GM21737 (cell line): Measurements from ENCODE around the gene GAL3ST2.
A peak's percentile ranks its signal among the peaks of the same experiment; 100 is the strongest.
"Not testable (repeated sequence)": the region's sequence is repeated elsewhere in the genome, so short reads cannot be mapped to it uniquely, and the experiment has no call there.

ENCODE experiments used
- ATAC-seq: cut with Tn5 transposase; IDR thresholded peaks from one replicate; pipeline ENCODE4 v1.9.1; 2021; ENCODE audit warnings: mild to moderate bottlenecking, moderate library complexity; ENCODE audit not compliant: unreplicated experiment

The GAL3ST2 gene

GRCh38 chr2:241791385-241791784 lies 14.8 kb downstream of the GAL3ST2 start:
- not testable (repeated sequence) for ATAC-seq

GRCh38 chr2:241793385-241793784 lies 16.8 kb downstream of the GAL3ST2 start:
- ATAC-seq, result no peak

GRCh38 chr2:241794250-241794823 lies 17.7 kb downstream of the GAL3ST2 start:
- no peak for ATAC-seq

- no peak for ATAC-seq
Measured at GRCh38 chr2:241795021-241795999, 18.7 kb downstream of the GAL3ST2 start.

GRCh38 chr2:241796209-241796608 lies 19.6 kb downstream of the GAL3ST2 start:
- no peak for ATAC-seq

- no peak for ATAC-seq
Measured at GRCh38 chr2:241796610-241797138, 20.1 kb downstream of the GAL3ST2 start.

GRCh38 chr2:241797441-241798080 lies 20.9 kb downstream of the GAL3ST2 start:
- no peak for ATAC-seq

- ATAC-seq, result no peak
Measured at GRCh38 chr2:241798081-241798630, 21.5 kb downstream of the GAL3ST2 start.

- ATAC-seq, result no peak
Measured at GRCh38 chr2:241798631-241799521, 22.3 kb downstream of the GAL3ST2 start.

GRCh38 chr2:241799522-241800197 lies 23.0 kb downstream of the GAL3ST2 start:
- no peak for ATAC-seq

- ATAC-seq, result not testable (repeated sequence)
Measured at GRCh38 chr2:241800198-241800903, 23.7 kb downstream of the GAL3ST2 start.

- ATAC-seq, result no peak
Measured at GRCh38 chr2:241801611-241802420, 25.2 kb downstream of the GAL3ST2 start.

- ATAC-seq, result no peak
Measured at GRCh38 chr2:241802421-241803318, 26.0 kb downstream of the GAL3ST2 start.

GRCh38 chr2:241803387-241804325 lies 27.0 kb downstream of the GAL3ST2 start:
- ATAC-seq, result peak; percentile 47

GRCh38 chr2:241804326-241805229 lies 28.0 kb downstream of the GAL3ST2 start:
- peak; percentile 23 for ATAC-seq
